Measurements from ENCODE around the gene RAB19.
"Not testable (repeated sequence)": the region's sequence is repeated elsewhere in the genome, so short reads cannot be mapped to it uniquely, and the experiment has no call there.

RAB19 gene

DNA sequence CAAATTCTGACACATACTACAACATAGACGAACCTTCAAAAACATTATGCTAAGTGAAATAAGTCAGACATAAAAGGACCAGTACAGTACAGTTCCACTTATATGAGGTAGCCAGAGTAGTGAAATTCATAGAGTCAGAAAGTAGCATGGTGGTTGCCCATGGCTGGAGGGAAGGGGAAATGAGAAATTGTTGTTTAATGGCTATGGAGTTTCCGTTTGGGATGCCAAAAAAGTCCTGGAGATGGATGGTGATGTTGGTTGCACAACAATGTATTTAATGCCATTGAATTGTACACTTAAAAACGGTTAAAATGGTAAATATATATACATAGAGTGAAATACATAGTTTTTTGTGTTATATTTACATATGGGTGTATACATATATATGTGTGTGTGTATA, 3.5 kb upstream of the RAB19 start:
- in situ Hi-C loops (cut with MboI; ENCODE audit: low sequenced_read_pairs), result no loop called here

- in situ Hi-C loops (cut with MboI; ENCODE audit: low sequenced_read_pairs), result no loop called here
Observed at GRCh38 chr7:140402178-140402835, 1.6 kb upstream of the RAB19 start.

- in situ Hi-C loops (cut with MboI; ENCODE audit: low sequenced_read_pairs), result no loop called here
Observed at GRCh38 chr7:140404565-140405065, 757 bp downstream of the RAB19 start.

GRCh38 chr7:140415361-140415760, 11.5 kb downstream of the RAB19 start:
- in situ Hi-C loops (cut with MboI; ENCODE audit: low sequenced_read_pairs), result no loop called here

GRCh38 chr7:140415816-140416215, 12.0 kb downstream of the RAB19 start:
- in situ Hi-C loops (cut with MboI; ENCODE audit: low sequenced_read_pairs), result not testable (repeated sequence)

DNA sequence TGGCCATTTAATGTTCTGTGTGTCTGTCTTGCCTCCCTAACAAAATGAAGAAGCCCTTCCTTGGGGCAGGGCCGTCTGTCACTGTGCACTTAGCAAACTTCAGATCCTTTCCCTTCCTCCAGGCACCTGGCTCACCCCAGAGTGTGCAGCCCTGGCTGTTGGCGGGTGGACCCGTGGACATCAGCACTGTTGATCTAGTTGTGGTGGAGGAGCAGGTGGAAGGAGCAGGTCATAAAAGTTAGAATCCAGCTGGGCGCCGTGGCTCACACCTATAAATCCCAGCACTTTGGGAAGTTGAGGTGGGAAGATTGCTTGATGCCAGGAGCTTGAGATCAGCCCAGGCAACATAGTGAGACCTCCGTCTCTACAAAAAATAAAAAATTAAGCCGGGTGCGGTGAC, 12.7 kb downstream of the RAB19 start:
- in situ Hi-C loops (cut with MboI; ENCODE audit: low sequenced_read_pairs), result no loop called here

GRCh38 chr7:140417456-140418155, 13.7 kb downstream of the RAB19 start:
- in situ Hi-C loops (cut with MboI; ENCODE audit: low sequenced_read_pairs), result no loop called here

GRCh38 chr7:140418156-140418472, 14.3 kb downstream of the RAB19 start:
- in situ Hi-C loops (cut with MboI; ENCODE audit: low sequenced_read_pairs), result not testable (repeated sequence)

DNA sequence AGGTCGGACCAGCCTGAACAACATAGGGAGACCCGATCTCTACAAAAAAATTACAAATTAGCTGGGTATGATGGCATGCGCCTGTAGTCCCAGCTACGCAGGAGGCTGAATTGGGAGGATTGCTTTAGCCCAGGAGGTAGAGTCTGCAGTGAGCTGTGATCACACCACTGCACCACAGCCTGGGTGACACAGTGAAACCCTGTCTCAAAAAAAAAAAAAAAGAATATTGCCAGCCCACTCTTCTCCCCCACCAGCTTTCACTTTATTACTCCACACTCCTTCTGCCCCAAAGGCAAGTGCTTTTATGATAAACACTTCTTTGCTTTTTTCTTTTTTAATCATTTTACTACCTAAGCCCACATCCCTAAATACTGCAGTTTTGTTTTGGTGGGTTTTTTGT, 14.8 kb downstream of the RAB19 start:
- in situ Hi-C loops (cut with MboI; ENCODE audit: low sequenced_read_pairs), result no loop called here

DNA sequence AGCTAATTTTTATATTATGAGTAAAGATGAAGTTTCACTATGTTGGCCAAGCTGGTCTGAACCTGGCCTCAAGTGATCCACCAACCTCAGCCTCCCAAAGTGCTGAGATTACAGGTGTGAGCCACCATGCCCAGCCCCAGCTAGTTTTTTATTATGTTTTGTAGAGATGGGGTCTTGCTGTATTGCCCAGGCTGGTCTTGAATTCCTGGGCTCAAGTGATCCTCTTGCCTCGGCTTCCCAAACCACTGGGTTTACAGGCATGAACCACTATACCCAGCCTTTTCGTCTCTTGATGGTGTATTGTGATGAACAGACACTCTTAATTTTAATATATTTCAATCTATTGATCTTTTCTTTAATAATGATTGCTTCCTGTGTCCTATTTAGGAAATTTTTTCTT, 17.7 kb downstream of the RAB19 start:
- in situ Hi-C loops (cut with MboI; ENCODE audit: low sequenced_read_pairs), result no loop called here

GRCh38 chr7:140423501-140423900, 19.6 kb downstream of the RAB19 start:
- in situ Hi-C loops (cut with MboI; ENCODE audit: low sequenced_read_pairs), result no loop called here

DNA sequence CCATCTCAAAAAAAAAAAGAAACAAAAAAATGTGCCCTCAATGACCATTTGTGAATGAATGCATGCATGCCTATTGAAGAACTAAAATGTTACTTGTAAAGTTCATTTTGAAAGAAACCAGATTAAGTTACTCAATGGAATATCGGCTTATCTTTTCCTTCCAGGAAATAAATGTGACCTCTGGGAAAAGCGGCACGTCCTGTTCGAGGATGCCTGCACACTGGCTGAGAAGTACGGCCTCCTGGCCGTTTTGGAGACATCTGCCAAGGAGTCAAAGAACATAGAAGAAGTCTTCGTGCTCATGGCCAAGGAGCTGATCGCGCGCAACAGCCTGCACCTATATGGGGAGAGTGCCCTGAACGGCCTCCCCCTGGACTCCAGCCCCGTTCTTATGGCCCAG, 21.9 kb downstream of the RAB19 start:
- in situ Hi-C loops (cut with MboI; ENCODE audit: low sequenced_read_pairs), result no loop called here

DNA sequence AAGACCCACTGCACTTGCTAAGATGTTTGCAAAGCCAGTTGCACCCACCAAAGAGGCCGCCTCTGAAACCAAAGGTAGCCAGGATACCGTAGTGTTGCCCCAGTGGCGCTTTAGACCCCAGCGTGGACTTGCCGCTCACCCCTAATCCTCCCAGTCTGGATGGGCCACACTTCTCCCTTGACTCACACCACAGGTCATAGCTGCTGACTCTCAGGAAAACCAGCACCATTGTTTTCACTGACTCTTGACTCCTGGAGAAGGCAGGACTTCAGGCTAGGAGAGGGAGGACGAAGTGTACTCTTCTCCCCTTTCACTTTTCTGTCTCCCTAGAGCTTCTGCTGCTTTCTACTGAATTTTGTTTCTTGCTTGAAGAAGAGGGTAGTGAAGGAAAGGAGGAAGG, 22.3 kb downstream of the RAB19 start:
- in situ Hi-C loops (cut with MboI; ENCODE audit: low sequenced_read_pairs), result no loop called here

GRCh38 chr7:140433396-140433795, 29.5 kb downstream of the RAB19 start:
- in situ Hi-C loops (cut with MboI; ENCODE audit: low sequenced_read_pairs), result no loop called here

GRCh38 chr7:140435252-140435895, 31.5 kb downstream of the RAB19 start:
- in situ Hi-C loops (cut with MboI; ENCODE audit: low sequenced_read_pairs), result no loop called here

DNA sequence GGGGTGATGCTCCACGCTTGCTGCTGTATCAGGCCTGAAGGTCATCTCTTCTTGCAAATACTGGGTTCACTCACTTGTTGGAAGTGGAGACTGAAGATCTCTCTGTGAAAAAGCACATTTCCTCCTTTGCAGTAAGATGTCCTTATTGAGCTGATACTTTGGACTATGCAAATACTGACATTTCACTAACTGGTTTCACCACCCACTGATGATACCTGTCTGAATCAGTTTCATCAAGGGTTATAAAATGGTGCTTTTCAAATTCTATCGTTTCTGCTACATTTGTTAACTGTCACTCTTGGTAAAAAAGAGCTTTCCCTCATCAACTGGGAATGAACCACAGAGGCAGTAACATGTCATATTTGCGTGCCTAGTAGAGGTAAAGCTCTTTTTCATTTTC, 35.5 kb downstream of the RAB19 start:
- in situ Hi-C loops (cut with MboI; ENCODE audit: low sequenced_read_pairs), result no loop called here

DNA sequence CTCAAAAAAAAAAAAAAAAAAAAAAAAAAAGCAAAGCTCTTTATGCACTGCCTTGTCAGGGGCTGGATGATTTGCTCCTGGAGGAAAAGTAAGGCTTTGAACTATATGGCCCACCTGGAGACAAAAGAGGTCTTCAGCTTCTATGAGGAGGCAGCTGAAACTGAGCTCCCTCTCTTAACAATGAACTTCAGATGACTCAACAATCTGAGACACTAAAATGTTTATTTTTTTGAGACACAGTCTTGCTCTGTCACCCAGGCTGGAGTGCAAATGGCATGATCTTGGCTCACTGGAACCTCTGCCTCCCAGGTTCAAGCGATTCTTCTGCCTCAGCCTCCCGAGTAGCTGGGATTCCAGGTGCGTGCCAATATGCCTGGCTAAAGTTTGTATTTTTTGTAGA, 36.7 kb downstream of the RAB19 start:
- in situ Hi-C loops (cut with MboI; ENCODE audit: low sequenced_read_pairs), result no loop called here

- in situ Hi-C loops (cut with MboI; ENCODE audit: low sequenced_read_pairs), result no loop called here
Observed at GRCh38 chr7:140441519-140441918, 37.7 kb downstream of the RAB19 start.

GRCh38 chr7:140446467-140446866, 42.6 kb downstream of the RAB19 start:
- in situ Hi-C loops (cut with MboI; ENCODE audit: low sequenced_read_pairs), result no loop called here

- in situ Hi-C loops (cut with MboI; ENCODE audit: low sequenced_read_pairs), result no loop called here
Observed at GRCh38 chr7:140447841-140448240, 44.0 kb downstream of the RAB19 start.

DNA sequence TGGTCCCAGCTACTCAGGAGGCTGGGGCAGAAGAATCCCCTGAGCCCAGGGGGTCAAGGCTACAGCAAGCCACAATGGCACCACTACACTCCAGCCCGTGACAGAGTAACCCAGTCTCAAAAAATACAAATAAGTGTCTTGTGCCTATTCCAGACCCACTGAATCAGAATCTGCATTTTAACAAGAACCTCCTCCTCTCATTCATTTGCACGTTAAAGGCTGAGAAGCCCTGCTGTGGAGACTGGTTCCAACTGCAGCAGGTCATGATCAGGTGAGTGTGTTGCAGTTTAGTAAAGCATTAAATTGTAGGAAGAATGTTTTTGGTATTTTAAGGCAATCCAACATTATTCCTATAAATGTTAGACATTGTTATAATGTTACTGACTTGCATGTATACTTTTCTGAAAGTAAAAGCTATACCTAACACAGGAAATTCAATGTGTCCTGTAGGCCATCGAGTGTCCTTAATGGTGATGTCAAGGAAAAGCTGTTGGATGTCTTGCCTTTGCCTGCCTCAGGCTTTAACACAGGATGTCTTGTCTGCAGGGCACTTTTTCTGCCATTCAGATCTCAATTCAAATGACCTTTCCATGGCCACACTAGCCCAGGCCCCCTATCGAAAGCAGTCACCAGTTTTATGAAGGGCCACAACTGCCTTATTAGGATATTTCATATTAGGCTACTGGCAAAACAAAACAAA, 45.1 kb downstream of the RAB19 start:
- in situ Hi-C loops (cut with MboI; ENCODE audit: low sequenced_read_pairs), result no loop called here

GRCh38 chr7:140451716-140452115, 47.9 kb downstream of the RAB19 start:
- in situ Hi-C loops (cut with MboI; ENCODE audit: low sequenced_read_pairs), result no loop called here
